Measurements from ENCODE around the gene ATP6V1C2.

Gene ATP6V1C2, protein sequence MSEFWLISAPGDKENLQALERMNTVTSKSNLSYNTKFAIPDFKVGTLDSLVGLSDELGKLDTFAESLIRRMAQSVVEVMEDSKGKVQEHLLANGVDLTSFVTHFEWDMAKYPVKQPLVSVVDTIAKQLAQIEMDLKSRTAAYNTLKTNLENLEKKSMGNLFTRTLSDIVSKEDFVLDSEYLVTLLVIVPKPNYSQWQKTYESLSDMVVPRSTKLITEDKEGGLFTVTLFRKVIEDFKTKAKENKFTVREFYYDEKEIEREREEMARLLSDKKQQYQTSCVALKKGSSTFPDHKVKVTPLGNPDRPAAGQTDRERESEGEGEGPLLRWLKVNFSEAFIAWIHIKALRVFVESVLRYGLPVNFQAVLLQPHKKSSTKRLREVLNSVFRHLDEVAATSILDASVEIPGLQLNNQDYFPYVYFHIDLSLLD

GRCh38 chr2:10721396-10722251 is at the start of gene ATP6V1C2:
Gene ATP6V1C2 (plus strand): TSS chr2:10721630. CDS start chr2:10722850, 1,220 bp downstream.
- no peaks in the 10 kb centered on the region for H3K9me3 ChIP-seq (ENCODE audit: insufficient read depth, low read length)
- peaks cover 9% of the 10 kb centered on the region; the same call in 1 of the 2 replicates for H3K4me1 ChIP-seq (ENCODE audit: low read length)
- no peak within 1 kb of the TSS for H3K27ac ChIP-seq (ENCODE audit: low read length)
- TF ChIP-seq, protein P1, sequence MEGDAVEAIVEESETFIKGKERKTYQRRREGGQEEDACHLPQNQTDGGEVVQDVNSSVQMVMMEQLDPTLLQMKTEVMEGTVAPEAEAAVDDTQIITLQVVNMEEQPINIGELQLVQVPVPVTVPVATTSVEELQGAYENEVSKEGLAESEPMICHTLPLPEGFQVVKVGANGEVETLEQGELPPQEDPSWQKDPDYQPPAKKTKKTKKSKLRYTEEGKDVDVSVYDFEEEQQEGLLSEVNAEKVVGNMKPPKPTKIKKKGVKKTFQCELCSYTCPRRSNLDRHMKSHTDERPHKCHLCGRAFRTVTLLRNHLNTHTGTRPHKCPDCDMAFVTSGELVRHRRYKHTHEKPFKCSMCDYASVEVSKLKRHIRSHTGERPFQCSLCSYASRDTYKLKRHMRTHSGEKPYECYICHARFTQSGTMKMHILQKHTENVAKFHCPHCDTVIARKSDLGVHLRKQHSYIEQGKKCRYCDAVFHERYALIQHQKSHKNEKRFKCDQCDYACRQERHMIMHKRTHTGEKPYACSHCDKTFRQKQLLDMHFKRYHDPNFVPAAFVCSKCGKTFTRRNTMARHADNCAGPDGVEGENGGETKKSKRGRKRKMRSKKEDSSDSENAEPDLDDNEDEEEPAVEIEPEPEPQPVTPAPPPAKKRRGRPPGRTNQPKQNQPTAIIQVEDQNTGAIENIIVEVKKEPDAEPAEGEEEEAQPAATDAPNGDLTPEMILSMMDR (IDR thresholded peaks at IDR 0.05; ENCODE audit: low read depth, low read length), result no peak
- TF ChIP-seq EZH2phosphoT487 (IDR thresholded peaks at IDR 0.05; ENCODE audit: low read depth), result no peak
- peak within 1 kb of the TSS; percentile 89 for H3K4me2 ChIP-seq (ENCODE audit: low read length)
- H3K9ac ChIP-seq (ENCODE audit: low read length), result 0 out of 2 replicates have a peak within 1 kb of the TSS, but pooled peaks have one; percentile 17
- no peaks in the 10 kb centered on the region for H4K20me1 ChIP-seq (ENCODE audit: insufficient read depth, low read length)
- H3K4me3 ChIP-seq (ENCODE audit: low read length), result peak within 1 kb of the TSS; percentile 77
- no peaks in the 10 kb centered on the region for H3K79me2 ChIP-seq (ENCODE audit: low read length)
- H2AFZ ChIP-seq (ENCODE audit: low read depth, low read length), result no peak within 1 kb of the TSS
- H3K36me3 ChIP-seq (replicated peaks; ENCODE audit: low read depth, low read length), result no peaks in the 10 kb centered on the region
- H3K27me3 ChIP-seq (ENCODE audit: low read depth, low read length), result peaks cover 68% of the 10 kb centered on the region

GRCh38 chr2:10675131-10675530 is 46.3 kb upstream of the ATP6V1C2 start:
- H3K27me3 ChIP-seq (ENCODE audit: low read depth, low read length), result no peaks in the 10 kb centered on the region
- no peak overlapping the region for H3K4me2 ChIP-seq (ENCODE audit: low read length)
- no peaks in the 10 kb centered on the region for H3K4me1 ChIP-seq (ENCODE audit: low read length)
- H3K79me2 ChIP-seq (ENCODE audit: low read length), result peaks cover 13% of the 10 kb centered on the region
- no peak overlapping the region for H3K27ac ChIP-seq (ENCODE audit: low read length)
- peaks cover 2% of the 10 kb centered on the region for H3K36me3 ChIP-seq (replicated peaks; ENCODE audit: low read depth, low read length)
- no peaks in the 10 kb centered on the region for H4K20me1 ChIP-seq (ENCODE audit: insufficient read depth, low read length)
- no peaks in the 10 kb centered on the region for H3K9me3 ChIP-seq (ENCODE audit: insufficient read depth, low read length)
- no peak for TF ChIP-seq EZH2phosphoT487 (IDR thresholded peaks at IDR 0.05; ENCODE audit: low read depth)
- TF ChIP-seq, protein P1 (IDR thresholded peaks at IDR 0.05; ENCODE audit: low read depth, low read length), result no peak
- no peak overlapping the region for H3K4me3 ChIP-seq (ENCODE audit: low read length)
- no peak overlapping the region for H3K9ac ChIP-seq (ENCODE audit: low read length)
- H2AFZ ChIP-seq (ENCODE audit: low read depth, low read length), result no peak overlapping the region

- Histone ChIP-seq H3K4me3 (ENCODE audit: low read length) (no peak overlapping the region), H3K36me3 (replicated peaks; ENCODE audit: low read depth, low read length) (peaks cover 16% of the 10 kb centered on the region), H3K4me2 (ENCODE audit: low read length) (no peak overlapping the region), H3K9ac (ENCODE audit: low read length) (no peak overlapping the region), H3K27ac (ENCODE audit: low read length) (no peak overlapping the region), H2AFZ (ENCODE audit: low read depth, low read length) (no peak overlapping the region), H3K27me3 (ENCODE audit: low read depth, low read length) (no peaks in the 10 kb centered on the region), H3K9me3 (ENCODE audit: insufficient read depth, low read length) (no peaks in the 10 kb centered on the region), H4K20me1 (ENCODE audit: insufficient read depth, low read length) (no peaks in the 10 kb centered on the region), H3K4me1 (ENCODE audit: low read length) (no peaks in the 10 kb centered on the region), H3K79me2 (ENCODE audit: low read length) (peaks cover 20% of the 10 kb centered on the region)
- TF ChIP-seq EZH2phosphoT487 (IDR thresholded peaks at IDR 0.05; ENCODE audit: low read depth), result no peak
- TF ChIP-seq, protein P1 (IDR thresholded peaks at IDR 0.05; ENCODE audit: low read depth, low read length), result no peak
Observed at GRCh38 chr2:10678225-10678624, 43.2 kb upstream of the ATP6V1C2 start.

DNA sequence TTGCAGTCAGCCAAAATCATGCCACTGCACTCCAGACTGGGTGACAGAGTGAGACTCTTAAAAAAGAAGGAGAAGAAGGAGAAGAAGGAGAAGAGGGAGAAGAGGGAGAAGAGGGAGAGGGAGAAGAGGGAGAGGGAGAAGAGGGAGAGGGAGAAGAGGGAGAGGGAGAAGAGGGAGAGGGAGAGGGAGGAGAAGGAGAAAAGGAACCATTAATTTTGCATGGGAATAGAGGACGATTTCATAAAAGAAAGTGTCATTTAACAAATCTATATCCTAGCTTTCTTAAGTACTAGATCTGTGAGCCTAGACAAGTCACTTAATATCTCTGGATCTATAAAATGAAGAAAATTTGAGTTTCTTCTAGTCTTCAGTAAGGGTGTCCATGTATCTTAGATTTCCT is 41.2 kb upstream of the ATP6V1C2 start:
- Histone ChIP-seq H3K9me3 (ENCODE audit: insufficient read depth, low read length) (no peaks in the 10 kb centered on the region), H3K27me3 (ENCODE audit: low read depth, low read length) (no peaks in the 10 kb centered on the region), H4K20me1 (ENCODE audit: insufficient read depth, low read length) (no peaks in the 10 kb centered on the region), H3K4me1 (ENCODE audit: low read length) (no peaks in the 10 kb centered on the region), H3K27ac (ENCODE audit: low read length) (no peak overlapping the region), H3K4me2 (ENCODE audit: low read length) (no peak overlapping the region), H2AFZ (ENCODE audit: low read depth, low read length) (no peak overlapping the region), H3K9ac (ENCODE audit: low read length) (no peak overlapping the region), H3K79me2 (ENCODE audit: low read length) (peaks cover 39% of the 10 kb centered on the region), H3K4me3 (ENCODE audit: low read length) (no peak overlapping the region), H3K36me3 (replicated peaks; ENCODE audit: low read depth, low read length) (peaks cover 25% of the 10 kb centered on the region)
- TF ChIP-seq EZH2phosphoT487 (IDR thresholded peaks at IDR 0.05; ENCODE audit: low read depth), result no peak
- TF ChIP-seq, protein P1 (IDR thresholded peaks at IDR 0.05; ENCODE audit: low read depth, low read length), result no peak

Data from OCI-LY3 (cell line).